ENCODE measurements around the gene NRG2.

Gene NRG2

GRCh38 chr5:139974661-139975060, 68.4 kb downstream of the NRG2 start:
- TF ChIP-seq FOXP2 (optimal IDR thresholded peaks at IDR 0.05; ENCODE audit: borderline replicate concordance, extremely low read depth, extremely low read length, insufficient read depth): no peak
- peak; percentile 70 to 89 for TF ChIP-seq REST (IDR thresholded peaks at IDR 0.05; ENCODE audit: insufficient read depth in 1 of 2, low read depth in 2 of 2, low read length in 2 of 2)

- TF ChIP-seq REST (IDR thresholded peaks at IDR 0.05; ENCODE audit: insufficient read depth in 1 of 2, low read depth in 2 of 2, low read length in 2 of 2): no peak
- TF ChIP-seq POLR2AphosphoS5 (IDR thresholded peaks at IDR 0.05; ENCODE audit: low read depth, low read length): no peak
- no peak for TF ChIP-seq FOXP2 (optimal IDR thresholded peaks at IDR 0.05; ENCODE audit: borderline replicate concordance, extremely low read depth, extremely low read length, insufficient read depth)
- no peak for TF ChIP-seq TAF1 (IDR thresholded peaks at IDR 0.05; ENCODE audit: borderline replicate concordance, insufficient read depth, low read length)
- TF ChIP-seq SIN3A (IDR thresholded peaks at IDR 0.05; ENCODE audit: borderline replicate concordance, insufficient read depth, low read length): no peak
Observed at GRCh38 chr5:139971202-139971725, 71.8 kb downstream of the NRG2 start.

- TF ChIP-seq SIN3A (IDR thresholded peaks at IDR 0.05; ENCODE audit: borderline replicate concordance, insufficient read depth, low read length): no peak
- no peak for TF ChIP-seq REST (IDR thresholded peaks at IDR 0.05; ENCODE audit: insufficient read depth in 1 of 2, low read depth in 2 of 2, low read length in 2 of 2)
- no peak for TF ChIP-seq TAF1 (IDR thresholded peaks at IDR 0.05; ENCODE audit: borderline replicate concordance, insufficient read depth, low read length)
- TF ChIP-seq FOXP2 (optimal IDR thresholded peaks at IDR 0.05; ENCODE audit: borderline replicate concordance, extremely low read depth, extremely low read length, insufficient read depth): no peak
- TF ChIP-seq POLR2AphosphoS5 (IDR thresholded peaks at IDR 0.05; ENCODE audit: low read depth, low read length): no peak
Observed at GRCh38 chr5:139969318-139969717, 73.8 kb downstream of the NRG2 start.

GRCh38 chr5:139968547-139969261, 74.4 kb downstream of the NRG2 start:
- peak; percentile 80 for TF ChIP-seq FOXP2 (optimal IDR thresholded peaks at IDR 0.05; ENCODE audit: borderline replicate concordance, extremely low read depth, extremely low read length, insufficient read depth)
- no peak for TF ChIP-seq TAF1 (IDR thresholded peaks at IDR 0.05; ENCODE audit: borderline replicate concordance, insufficient read depth, low read length)

GRCh38 chr5:139967353-139967752, 75.7 kb downstream of the NRG2 start:
- TF ChIP-seq TAF1 (IDR thresholded peaks at IDR 0.05; ENCODE audit: borderline replicate concordance, insufficient read depth, low read length) (no peak), POLR2AphosphoS5 (IDR thresholded peaks at IDR 0.05; ENCODE audit: low read depth, low read length) (no peak), SIN3A (IDR thresholded peaks at IDR 0.05; ENCODE audit: borderline replicate concordance, insufficient read depth, low read length) (no peak), FOXP2 (optimal IDR thresholded peaks at IDR 0.05; ENCODE audit: borderline replicate concordance, extremely low read depth, extremely low read length, insufficient read depth) (no peak), REST (IDR thresholded peaks at IDR 0.05; ENCODE audit: insufficient read depth in 1 of 2, low read depth in 2 of 2, low read length in 2 of 2) (no peak)

Data from PFSK-1 (cell line).